Skeletal muscle cell (primary cell): ENCODE results near the gene MBTPS1.
"Not testable (repeated sequence)": the region's sequence is repeated elsewhere in the genome, so short reads cannot be mapped to it uniquely, and the experiment has no call there.

Source experiments
- DNase-seq: peaks from one replicate; pipeline ENCODE4 v3.0.0-alpha.2; 2010; ENCODE audit warnings: low read depth
- H3K4me3 ChIP-seq: 2 replicates; pipeline ENCODE4 v1.5.1; 2011; ENCODE audit warnings: low read depth, mild to moderate bottlenecking, control low read depth, low read length, moderate library complexity

MBTPS1 gene

DNA sequence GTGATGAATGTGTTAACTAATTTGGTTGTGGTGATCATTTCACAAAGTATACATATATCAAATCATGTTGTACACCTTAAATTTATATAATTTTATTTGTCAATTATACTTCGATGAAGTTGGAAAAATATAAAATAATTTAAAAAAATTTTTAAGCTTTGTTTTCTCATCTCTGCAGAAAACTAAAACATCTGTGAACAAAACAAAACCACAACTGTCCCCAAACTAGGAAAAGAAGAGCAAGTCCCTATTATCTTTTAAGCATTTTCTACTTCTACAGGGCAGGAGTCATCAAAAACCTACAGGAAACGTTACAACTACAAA, 21.7 kb upstream of the MBTPS1 start:
- DNase-seq, result no peak
- no peak overlapping the region for H3K4me3 ChIP-seq

GRCh38 chr16:84137769-84138357, 21.1 kb upstream of the MBTPS1 start:
- H3K4me3 ChIP-seq, result no peak overlapping the region
- DNase-seq, result no peak

DNA sequence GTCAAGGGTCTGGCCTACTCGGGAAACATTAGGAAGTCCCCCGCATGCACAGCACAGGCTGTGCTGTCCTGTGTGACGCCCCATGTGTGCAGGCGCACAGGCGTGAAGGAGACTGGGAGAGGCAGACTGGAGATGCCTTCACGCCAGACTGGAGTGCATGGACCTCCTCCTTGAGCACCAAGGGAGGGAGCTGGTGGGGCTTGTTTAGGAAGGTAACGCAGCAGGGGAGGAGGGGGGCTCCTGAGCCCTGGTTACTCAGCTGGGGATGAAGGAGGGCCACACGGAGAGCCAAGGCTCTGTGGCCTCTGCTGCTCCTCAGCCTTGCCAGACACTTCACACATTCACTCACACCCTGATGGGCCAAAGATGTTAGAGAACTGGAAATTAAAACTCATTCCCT, 20.5 kb upstream of the MBTPS1 start:
- DNase-seq, result no peak
- no peak overlapping the region for H3K4me3 ChIP-seq

DNA sequence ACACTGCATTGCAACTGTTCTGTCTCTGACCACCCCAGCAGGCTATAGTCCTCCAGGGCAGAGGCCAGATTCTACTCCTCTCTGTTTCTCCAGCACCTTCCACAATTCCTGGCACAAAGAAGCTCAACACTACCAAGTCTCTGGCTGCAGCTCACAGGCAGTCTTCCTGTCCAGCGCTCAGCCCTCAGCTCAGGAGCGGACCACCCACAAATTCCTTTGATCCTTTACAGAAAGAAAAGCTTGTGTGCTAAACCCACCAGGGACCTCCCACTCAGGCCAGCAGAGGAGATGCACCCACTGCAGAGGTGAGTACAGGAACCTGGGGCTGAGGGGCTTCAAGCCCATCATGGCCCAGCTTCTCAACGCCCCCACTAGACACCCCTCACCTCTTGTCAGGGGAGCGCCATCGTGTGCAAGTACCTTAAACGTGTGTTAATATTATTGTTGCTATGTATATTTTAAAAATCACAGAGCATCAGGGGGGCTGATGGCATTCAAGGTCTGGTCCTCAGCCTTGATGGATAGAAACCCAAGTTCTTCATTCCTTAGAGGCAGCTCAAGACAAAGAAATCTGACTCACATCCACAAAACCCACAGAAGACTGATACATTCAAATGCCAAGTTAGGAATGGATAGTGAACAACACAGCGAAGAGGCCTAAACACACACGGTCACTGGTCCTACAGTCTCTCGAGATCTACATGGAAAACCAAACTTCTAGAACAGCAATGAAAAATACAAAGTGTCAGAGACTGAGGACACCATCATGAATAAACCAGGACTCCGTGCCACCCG, 19.8 kb upstream of the MBTPS1 start:
- H3K4me3 ChIP-seq, result no peak overlapping the region
- no peak for DNase-seq

DNA sequence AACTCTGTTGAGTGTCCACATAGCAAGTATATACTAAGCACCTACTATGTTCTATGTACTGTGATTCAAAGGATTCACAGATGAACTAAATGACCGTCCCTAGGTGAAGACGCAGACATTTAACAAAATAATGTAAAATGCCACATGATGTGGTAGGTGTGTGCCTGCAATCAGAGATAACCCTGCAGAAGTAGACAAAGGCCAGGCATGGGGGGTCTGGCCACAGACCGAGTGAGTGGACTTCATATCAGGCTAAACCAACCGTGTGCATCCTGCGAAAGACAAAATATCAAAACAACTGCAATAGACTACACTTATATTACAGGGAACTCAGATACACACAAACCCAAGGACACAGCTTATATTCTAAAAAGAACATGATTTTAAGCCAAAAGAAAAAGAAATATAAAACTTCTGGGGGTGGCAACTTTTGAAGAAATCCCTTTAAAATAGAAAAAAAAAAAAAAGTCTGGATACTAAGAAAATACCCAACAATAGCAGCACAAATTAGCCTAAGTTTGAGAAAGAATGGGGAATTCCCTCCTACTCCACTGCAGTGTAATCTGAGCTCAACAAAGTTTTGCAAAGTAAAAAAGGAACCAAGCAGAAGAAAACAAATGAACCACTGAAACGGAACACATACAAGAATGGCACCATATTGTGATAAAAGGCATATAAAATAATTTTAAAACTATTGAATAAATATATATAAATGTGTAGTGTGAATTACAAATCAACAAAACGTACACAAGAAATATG, 16.0 kb upstream of the MBTPS1 start:
- H3K4me3 ChIP-seq, result no peak overlapping the region
- no peak for DNase-seq

DNA sequence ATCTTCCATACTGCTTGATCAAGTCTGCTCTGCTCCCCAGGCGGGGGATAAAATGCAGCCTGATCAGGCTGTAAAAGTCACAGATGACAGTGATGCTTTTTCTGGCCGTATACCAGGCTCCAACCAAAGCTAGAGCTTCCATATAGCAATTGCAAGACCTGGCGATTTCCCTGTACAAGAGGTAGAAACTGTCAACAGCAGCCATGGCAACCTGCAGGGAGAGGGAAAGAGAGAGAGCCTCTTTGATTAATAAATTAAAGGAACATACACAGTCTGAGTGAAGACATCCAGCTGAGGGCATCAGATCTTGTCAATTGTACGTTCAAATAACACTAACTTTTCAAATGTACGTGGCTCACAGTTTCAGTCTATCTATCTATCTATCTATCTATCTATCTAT, 14.4 kb upstream of the MBTPS1 start:
- no peak for DNase-seq

DNA sequence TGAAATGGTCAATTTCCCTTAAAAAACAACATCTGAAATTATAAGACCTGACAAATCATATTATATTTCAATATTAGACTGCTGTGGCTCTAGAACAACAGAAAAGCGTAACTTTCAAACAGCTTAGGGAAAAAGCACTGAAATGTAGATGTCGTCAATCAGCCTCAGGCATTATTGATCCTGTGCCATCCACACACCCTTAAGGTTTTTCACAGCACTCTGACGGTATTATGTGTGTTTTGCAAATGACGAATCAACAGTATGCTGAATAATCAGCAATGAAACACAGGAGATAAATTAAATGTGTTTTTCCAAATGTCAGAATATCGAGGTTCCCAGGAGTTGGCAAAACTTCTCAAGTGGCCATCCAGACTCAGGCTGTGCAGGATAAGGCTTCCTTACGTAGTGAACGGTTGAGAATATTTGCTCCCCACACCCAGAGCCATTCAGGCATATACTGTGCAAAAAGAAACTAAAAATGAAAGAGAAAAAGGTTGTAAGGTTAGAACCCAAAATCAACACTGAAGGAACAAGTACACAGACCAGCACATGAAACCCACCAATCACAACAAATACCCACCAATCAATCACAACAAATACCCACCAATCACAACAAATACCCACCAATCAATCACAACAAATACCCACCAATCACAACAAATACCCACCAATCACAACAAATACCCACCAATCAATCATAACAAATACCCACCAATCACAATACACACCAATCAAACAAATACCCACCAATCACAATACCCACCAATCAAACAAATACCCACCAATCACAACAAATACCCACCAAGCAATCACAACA, 7.7 kb upstream of the MBTPS1 start:
- no peak for DNase-seq

More for the DNA sequence above, 14.4 kb upstream of the MBTPS1 start:
- no peak overlapping the region for H3K4me3 ChIP-seq

GRCh38 chr16:84121007-84121406, 4.3 kb upstream of the MBTPS1 start:
- no peak for DNase-seq
- no peak overlapping the region for H3K4me3 ChIP-seq

More for the DNA sequence above, 7.7 kb upstream of the MBTPS1 start:
- no peak overlapping the region for H3K4me3 ChIP-seq

DNA sequence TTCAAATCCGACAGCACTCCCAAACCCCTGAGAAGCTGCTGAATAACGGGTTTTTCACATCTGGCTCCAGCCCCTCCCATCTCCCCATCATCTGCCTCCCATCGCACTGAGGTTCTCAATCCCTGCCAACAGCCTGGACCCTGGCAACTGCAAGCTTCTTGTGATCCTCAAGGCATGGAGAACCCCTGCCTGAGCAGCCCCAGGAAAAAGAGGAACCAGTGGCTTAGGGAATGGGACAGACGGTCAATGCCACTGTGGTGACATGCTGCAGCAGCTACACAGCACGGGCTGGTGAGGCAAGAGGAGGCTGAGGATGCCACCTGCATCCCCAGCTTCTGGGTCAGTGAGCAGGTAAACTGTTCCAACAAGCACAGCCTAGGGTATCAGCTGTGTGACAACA, 3.3 kb upstream of the MBTPS1 start:
- H3K4me3 ChIP-seq, result no peak overlapping the region
- DNase-seq, result no peak

- DNase-seq, result no peak
- H3K4me3 ChIP-seq, result no peak overlapping the region
Measured at GRCh38 chr16:84119368-84119767, 2.6 kb upstream of the MBTPS1 start.

- not testable (repeated sequence) for DNase-seq, H3K4me3 ChIP-seq
Measured at GRCh38 chr16:84118315-84118714, 1.6 kb upstream of the MBTPS1 start.

DNA sequence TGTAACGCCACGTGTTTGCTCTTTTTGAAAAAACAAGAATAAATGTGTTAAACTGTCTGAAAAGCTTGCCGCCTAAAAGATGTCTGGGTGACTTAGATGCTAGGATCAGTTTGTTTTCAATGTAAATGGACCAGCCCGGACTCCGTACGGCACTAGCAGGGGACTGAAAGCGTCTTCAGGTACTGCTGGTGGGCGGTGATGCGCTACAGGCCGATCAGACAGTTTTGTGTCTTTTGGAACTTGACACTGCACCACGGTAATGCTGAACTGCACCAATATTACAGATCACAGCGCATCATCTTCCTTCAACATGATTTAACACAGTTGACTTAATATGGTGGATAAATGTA, 727 bp upstream of the MBTPS1 start:
- no peak for DNase-seq
- peak overlapping the region; percentile 97 for H3K4me3 ChIP-seq

GRCh38 chr16:84115919-84116719, 623 bp downstream of the MBTPS1 start:
- DNase-seq, result no peak
- peak overlapping the region; percentile 97 for H3K4me3 ChIP-seq

GRCh38 chr16:84111949-84112348, 4.8 kb downstream of the MBTPS1 start:
- not testable (repeated sequence) for DNase-seq, H3K4me3 ChIP-seq

DNA sequence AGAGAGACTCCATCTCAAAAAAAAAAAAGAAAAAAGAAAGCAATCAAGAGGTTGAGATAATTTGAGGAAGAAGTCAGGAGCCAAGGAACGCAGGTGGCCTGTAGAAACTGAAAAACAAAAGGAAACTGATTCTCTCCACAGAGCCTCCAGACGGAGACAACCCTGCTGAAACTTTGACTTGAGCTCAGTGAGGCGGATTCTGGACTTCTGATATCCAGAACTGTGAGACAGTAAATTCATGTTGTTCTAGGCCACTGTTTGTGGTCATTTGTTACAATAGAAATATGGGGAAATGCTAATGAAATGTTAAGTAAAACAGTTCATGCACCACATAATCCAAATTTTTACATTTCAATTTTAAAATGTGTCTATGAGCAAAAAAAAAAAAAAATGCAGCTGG, 5.2 kb downstream of the MBTPS1 start:
- no peak overlapping the region for H3K4me3 ChIP-seq
- DNase-seq, result no peak

- no peak overlapping the region for H3K4me3 ChIP-seq
- DNase-seq, result no peak
Measured at GRCh38 chr16:84110527-84110926, 6.2 kb downstream of the MBTPS1 start.

- no peak for DNase-seq
- H3K4me3 ChIP-seq, result no peak overlapping the region
Measured at GRCh38 chr16:84109598-84110335, 7.0 kb downstream of the MBTPS1 start.

GRCh38 chr16:84107921-84108320, 8.8 kb downstream of the MBTPS1 start:
- no peak overlapping the region for H3K4me3 ChIP-seq
- no peak for DNase-seq
